SHP77 treated with DMSO at 0.1 percent for 48 hours (cell line): ENCODE results near the gene FBXL7.

Source experiments
- DNase-seq: peaks from one replicate; lab custom pipeline; 2025; lab: John Stamatoyannopoulos, UW

FBXL7 gene

DNA sequence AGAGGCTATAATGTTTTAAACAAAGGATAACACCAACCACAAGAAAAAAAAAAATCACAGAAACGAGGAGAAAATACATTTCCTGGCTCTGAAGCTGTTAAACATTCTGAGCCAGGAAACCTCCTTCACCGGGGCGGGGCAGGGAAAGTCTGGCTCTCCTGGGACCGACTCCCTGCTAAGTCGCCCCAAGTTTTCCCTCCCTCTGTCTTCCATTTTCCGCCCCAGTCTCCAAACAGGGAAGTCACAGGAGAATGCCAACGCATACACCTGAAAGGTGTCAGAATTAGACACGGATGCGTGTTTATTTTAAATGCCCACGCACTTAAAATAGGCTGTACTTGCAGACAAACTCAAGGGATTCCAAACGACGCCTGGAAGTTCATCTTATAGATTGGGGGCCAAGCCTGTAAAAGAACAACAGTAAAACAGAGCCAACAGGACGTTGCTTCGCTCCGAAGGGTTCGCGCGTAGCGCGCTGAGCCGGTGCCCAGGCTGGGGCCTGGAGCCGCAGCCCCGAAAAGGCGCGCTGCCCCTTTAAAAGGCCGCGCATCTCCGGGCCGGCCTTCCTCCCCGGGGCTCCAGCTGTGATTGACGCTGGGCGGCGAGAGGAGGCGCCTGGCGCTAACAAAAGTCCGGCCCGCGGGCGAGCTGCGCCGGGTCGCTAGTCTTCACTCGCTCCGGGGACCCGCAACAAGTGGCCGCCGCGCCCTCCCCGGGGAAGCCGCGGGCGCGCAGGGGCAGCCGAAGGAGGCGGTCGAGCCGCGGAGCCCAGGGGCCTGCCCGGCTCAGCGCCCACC lies at the start of gene FBXL7:
FBXL7 (plus strand) TSS at position 653 of the 797 bp plus-strand sequence.
- no peak for DNase-seq

DNA sequence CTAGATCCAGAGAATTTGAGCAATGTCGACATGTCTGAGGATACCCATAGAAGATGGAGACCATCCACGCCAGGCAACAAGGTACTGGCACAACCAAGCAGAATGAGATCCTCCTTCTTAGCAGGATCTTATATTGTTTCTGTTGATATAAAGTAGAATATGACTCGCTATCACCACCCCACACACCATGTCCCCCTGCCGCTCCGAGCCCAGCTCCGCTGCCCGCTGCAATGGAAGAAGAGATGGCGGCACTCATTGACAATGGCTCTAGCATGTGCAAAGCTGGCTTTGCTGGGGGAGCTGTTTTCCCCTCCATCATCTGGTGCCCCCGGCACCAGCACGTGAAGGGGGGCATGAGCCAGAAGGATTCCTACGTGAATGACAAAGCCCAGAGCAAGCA lies 49.5 kb upstream of the FBXL7 start:
- DNase-seq = no peak

DNA sequence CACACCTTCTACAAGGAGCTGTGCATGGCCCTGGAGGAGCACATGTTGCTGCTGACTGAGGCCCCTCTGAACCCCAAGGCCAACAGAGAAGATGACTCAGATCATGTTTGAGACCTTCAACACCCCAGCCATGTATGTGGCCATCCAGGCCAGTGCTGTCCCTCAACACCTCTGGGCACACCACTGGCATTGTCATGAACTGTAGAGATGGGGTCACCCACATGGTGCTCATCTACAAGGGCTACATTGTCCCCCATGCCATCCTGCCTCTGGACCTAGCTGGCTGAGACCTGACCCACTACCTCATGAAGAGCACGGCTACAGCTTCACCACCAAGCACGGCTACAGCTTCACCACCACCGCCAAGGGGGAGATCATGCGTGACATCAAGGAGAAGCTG lies 49.0 kb upstream of the FBXL7 start:
- no peak for DNase-seq

DNA sequence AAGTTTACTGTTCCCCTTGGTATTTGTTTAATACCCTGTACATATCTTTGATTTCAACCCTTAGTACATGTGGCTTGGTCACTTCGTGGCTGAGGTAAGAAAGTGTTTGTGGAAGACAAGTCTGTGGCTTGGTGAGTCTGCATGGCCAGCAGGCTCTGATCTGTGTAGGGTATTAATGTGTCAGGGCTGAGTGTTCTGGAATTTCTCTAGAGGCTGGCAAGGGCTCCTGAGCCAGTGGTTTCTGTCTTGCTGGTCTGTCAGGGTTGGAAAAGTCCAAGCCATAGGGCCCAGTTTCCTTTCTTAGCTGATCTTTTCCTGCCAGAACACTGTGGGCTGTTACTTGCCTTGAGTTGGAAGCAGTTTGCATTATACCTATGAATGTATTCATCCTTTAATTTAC lies 48.0 kb upstream of the FBXL7 start:
- no peak for DNase-seq

DNA sequence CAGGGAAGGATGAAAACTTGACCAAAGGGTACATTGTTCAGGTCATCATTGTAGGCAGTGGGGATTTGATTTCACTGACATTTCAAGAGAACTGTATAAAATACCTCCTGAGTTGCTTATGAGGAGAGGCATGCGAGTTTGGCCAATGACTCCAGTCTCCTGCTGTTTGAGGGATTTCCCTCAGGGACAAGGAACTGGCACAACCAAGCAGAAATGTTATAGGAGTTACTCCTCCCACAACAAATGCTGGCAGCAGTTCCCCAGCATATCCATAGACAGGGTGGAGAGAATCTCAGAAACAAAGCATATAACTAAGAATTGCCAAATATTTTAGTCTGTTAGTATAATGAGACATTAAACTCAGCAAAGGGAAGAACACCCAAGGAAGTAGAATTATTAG lies 47.2 kb upstream of the FBXL7 start:
- DNase-seq = no peak

DNA sequence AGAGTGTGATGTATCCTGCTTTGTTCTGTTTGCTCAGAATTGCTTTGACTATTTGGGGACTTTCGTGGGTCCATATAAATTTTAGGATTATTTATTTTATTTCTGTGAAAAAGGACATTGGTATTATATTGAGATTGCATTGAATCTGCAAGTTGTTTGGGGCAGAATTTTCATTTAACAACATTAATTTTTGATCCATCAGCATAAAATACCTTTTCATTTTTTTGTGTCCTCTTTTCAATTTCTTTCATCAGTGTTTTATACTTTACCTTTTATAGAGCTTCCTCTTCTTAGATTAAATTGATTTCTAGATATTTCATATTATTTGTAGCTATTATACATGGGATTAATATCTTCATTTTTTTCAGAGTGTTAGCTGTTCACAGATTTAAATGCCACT lies 40.8 kb upstream of the FBXL7 start:
- DNase-seq = no peak

DNA sequence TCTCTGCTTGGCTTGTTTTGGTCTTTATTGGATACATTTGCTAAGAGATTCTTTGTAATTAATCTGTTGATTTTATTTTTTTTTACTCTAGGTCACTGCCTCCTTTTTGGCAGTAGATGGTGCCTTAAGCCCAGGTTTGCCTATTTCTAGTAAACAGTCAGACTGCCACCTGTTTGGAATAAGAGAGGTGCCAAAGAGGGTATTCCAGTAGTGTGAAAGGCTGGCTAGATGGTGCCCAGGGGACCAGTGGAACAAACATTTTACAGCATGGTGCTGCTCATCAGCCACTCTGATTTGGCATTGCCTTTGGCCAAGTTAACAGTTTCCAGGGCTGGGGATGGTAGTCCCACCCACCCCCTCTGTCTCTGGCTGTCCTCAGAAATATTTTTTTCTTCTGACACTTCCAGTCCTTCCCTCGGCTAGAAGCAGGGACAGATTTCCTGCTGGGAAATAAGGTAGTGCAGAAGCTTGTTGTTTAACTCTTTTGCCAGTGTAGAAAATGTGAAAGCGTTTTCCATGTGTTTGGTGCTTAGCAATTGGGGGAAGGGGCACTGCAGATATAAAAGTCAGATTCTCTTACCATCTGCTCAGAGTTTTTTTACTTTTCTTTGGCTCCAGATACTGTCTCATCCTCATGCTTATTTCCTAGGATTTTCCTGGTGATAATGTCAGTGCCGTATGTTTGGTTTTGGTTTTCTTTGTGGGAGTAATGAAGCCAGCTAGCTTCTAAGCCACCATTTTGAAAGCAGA lies 36.6 kb upstream of the FBXL7 start:
- DNase-seq = peak; percentile 44

DNA sequence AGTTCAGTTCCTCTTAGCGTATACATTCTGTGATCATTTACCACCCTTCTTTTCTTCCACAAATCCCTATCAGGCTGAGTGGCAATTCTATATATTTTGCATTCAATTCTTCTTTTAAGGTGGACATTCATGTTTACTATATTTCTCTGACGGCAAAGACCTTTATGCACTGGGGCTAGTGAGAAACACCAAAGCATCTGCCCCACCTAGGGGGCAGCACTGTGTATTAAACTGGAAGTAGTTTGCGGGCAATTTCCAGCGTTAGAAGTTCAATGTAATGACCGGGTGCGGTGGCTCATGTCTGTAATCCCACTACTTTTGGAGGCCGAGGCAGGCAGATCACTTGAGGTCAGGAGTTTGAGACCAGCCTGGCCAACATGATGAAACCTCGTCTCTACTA lies 27.9 kb upstream of the FBXL7 start:
- no peak for DNase-seq

DNA sequence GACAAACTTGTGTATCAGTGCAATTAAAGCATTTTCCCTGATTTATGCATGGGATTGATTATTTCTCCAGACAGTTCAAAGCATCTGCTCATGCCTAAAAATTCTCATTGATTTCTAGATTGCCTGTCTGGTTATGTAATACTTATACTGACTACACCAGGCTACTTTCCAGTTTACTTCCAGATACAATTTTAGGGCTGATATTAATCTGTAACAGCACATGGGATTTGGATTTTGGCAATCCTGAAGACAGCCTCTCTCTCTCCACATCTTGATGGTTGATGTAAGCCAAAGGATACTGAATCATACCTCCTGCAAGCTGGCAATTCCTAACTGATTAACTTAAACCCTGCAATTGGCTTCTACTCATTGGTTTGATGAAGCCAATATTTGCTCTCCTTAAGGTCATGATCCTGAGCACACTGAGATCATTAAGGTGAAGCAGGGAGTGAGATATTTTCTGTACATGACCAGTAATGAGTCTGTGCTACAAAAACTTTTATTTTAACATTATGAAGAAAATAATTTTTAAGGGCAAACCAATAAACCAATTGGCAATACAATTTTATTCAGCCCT lies 25.7 kb upstream of the FBXL7 start:
- DNase-seq = no peak

DNA sequence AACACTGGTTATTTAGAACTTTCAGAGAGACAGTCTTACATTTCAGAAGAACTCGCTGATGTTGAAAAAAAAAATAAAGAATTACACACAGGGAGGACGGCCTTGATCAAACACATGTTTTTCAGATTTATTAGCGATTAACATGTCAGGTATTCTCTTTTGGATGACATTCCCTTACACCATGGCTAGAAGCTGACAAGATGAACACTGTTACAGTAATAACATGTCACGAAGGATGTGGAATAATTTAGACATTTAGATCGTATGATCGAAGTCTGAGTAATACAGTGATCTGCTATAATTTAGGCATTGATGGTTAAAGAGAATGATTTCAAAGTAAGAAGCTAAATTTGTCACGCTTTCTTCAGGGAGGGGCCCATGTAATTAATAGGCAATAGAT lies 24.6 kb upstream of the FBXL7 start:
- no peak for DNase-seq

DNA sequence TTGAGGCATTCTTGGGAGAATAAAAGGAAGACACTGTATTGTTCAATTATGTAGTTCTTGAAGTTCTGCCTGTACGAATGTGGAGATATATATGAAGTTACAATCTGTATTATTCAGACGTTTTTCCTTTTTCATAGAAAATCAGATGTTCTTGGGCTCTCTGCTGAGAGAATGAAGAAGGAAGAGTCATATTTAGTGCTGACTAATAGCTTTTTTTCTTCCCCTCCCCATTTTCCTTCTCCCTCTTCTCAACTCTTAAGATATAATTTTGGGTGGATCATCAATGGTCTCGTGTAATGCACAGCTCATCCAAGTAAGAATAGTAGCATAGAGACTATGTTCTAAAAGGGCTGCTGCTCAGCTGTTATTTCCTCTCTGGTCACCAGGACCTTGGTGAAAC lies 23.0 kb upstream of the FBXL7 start:
- no peak for DNase-seq

DNA sequence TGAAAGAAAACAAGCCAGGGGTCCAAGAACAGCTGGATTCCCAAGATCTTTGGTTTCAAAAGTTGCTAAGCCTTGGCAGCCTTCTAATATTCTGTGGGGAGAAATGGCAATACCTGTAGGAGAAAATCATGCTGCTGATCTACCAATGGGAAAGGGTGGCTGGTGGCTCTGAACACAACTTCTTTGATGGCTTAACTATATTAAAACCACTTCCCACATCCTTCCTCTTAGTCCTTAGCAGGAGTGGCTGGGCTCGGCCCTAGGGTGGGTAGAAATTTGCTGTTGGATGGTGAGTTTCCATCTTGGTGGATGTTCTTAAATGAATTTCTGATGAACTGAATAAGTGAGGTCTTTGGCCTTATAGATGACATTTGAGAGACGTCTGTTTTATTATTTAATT lies 19.5 kb upstream of the FBXL7 start:
- DNase-seq = no peak

DNA sequence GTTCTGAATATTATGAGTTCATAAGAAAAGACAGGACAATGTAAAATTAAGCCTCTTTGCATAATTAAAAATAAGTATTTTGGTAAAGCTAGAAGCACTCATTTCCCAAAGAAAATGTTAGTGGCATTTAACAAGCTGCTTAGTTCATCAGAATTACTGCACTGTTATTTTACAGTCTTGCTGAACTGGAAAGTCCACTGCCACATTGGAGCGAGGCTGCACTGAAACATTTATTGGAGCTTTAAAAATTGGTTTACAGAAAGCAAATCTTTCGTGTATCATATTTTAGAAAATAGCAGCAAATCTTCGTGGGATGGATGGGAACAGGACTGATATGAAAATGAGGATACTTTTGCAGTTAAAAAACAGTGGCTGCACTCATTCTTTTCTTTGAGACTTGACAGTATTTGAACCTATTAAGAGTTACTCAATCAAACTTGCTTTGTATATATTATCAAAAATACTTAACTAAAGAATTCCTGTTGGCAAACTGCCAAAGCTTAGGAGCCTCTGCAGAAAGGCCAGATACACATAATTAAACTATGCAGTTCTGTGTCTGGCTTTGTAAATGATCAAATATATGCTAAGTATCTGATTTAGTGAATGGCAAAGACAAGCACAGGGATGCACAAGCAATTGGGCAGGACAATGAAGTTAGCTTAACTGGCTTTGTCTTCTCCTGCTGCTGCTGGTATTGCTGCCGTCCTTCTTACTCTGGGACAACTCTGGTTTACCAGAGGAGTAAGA lies 16.5 kb upstream of the FBXL7 start:
- DNase-seq = no peak

DNA sequence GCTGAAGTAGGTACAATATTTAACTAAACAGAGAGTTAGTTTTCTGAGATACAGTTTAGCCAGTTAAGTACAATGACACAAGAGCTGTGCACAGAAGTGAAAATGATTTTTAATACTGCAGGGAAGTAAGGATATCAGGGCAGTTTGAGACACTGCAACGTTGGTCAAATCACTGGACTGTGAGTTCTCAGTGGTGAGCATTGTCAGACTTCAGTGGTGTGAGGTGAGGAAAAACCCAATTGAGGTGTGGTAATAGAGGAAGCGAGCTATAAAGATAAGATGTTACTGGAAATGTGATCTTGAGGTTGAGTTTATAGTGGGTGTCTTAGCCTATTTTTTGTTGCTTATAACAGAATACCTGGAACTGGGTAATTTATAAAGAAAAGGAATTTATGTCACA lies 12.8 kb upstream of the FBXL7 start:
- DNase-seq = no peak

DNA sequence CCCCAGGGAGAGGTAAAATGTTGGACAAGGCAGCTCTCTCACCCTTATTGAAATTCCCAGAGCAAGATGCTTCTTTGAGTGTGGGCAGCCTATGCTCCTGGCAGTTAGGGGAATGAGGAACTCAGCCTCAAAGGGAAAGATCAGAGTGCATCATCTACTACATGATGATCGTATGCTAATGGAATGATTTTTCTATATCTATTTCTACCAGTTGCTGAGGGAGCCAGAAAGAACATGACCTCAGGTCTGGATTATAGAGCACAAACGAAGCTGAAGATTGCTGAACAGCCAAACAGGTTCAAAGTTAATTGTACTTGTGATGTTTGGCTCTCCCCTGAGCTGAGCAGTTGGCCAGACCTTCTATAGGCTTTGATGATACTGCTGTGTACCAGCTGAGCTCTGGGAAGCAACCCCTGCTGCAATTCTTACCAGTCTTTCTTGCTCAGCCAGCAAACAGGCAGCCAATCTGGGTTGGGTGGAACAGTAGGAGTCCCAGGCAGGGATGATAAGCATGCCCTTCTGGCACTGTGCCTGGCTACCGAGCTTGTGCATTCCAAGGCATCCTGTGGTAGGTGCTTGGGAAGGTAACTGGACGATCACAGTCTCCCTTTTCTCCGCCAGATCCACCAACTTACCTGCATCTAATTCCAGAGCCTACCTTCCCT lies 10.3 kb upstream of the FBXL7 start:
- DNase-seq = no peak

DNA sequence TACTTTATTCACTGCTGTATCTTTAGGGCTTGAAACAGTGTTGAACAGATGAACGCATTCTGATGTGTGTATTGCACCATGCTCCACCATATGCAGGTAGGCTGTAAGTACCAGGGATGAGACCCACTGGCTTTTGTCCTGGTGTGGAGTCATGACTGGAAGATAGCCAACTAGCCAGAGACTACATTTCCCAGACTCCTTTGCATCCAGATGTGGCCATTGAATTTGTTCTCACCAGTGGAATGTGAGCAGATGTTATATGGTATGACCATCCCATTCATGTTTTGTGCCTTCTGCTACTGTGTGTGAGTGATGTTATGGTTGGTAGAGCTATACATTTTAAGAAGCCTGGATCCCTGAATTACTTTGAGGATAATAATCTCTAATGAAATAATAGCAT lies 7.4 kb upstream of the FBXL7 start:
- no peak for DNase-seq

DNA sequence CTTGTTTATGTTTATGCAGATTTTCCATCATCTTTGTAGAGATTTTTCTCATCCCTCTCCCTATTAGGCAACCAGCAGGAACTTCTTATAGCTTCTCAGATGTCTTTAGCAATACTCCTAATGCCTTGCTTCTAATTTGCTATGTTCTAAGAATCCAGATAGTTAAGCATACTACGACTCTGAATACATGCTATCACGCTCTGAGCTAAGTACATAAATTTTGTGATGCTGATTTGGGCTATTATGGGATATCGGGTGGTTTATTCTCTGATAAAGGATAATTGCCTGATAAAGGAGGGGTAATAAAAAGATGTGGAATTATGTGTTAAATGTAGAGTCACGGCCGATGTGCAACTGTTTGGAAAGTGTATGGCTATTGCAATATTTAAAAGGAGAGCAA lies 6.5 kb upstream of the FBXL7 start:
- no peak for DNase-seq

DNA sequence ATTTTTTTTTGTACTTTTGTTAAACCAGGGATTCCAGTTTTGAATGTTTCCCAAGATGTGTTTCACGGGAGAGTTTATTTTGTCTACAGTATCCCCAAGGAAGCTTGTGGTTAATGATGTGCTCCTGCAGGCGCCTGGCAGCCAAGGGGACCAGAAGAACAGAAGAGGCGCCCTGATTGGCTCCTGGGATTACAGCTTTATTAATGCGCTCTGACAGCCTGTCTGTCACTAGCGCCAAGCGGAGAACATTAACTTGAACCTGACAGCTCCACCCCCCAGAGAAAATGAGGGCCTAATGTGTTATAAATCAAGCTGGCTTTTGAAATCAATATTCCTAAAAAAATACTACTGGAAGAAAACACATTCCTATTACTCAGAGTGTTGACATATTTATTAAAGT lies 5.0 kb upstream of the FBXL7 start:
- DNase-seq = no peak

DNA sequence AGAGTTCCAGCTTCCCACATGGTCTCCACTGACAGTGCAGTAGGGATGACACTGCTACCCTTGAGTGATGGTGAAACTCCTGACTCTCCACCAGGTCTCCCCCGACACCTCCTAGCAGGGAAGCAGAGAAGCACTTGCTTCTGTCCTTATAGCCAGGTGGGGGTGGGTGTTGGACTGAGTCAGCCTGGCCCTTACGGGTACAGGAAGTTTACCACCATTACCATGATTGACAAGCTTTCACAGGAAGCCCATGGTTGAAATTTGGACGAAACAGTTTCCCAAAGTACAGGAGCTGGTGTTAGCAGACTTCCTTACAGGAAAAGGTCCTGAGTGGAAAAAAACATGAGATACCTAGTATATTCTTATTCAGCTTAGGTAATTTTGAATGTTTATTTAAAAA lies 3.1 kb upstream of the FBXL7 start:
- DNase-seq = no peak

DNA sequence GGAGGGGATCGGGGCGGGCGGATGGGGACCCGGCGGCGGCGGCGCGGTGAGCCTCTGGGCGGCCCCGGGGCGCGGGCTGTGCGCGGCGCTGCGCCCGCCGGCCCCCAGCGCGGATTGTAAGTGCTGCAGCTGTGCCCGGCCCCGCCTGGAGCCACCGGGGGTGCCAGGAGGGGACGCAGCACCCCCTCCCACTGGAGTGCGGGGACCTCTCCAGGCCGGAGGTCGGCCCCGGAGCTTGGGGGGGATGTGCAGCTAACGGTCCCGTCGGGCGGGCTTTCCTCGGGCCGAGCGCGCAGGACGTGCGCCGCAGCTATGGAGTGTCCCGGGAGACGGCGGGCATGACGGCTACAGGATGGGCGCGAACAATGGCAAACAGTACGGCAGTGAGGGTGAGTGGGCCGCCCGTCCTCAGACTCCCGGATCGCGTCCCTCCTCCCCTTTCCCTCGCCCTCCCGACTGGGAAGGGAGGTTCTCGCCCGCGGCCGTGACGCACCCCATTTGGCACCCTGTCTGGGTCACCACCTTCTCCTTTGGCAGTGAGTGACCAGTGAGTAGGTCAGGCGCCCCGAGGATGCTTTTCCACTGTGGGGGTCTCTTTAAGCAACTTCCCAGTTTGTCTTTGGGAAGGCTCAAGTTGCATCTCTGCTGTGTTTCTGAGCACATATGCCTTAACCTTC lies 483 bp downstream of the FBXL7 start:
- DNase-seq = no peak

DNA sequence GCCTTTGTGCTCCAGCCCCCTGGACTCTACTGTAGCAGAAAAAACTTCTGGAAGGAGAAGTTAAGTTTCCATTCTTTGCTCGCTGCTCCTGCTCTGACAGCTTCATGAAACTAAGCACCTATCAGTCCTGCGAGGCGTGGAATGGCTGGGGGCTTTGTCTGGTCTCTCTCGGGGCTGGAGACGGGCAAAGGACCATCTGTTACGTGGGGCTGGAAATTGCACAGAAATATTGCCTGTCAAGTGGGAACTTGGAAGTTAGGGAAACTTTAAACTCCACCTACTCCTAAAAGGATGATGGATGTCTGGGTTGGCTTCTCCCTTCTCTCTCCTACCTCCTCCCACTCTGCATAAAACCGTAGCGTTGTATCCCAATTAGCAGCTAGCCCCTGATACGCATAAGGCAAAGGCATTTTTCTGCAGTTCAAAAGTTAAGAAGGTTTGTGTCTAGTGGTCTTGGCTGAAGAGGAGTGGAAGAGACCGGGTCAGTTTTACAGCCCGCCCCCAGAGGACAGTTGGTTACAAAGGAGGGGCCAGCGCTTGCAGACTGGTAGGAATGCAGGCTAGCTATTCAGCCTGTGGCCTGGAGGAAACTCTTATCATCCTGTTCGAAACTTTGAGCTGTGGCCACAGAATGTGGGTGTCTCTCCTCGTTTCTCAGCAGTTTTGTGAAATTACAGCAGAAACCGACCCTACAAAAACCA lies 1.3 kb downstream of the FBXL7 start:
- no peak for DNase-seq
